Frontal cortex (tissue), 4 donors: Measurements from ENCODE around the gene NMNAT1. TPM values are rescaled to one million over a fixed set of nuclear protein-coding genes. Genes with fewer than 3 reads are reported as not detected.
"Not testable (repeated sequence)": the region's sequence is repeated elsewhere in the genome, so short reads cannot be mapped to it uniquely, and the experiment has no call there.

Experiments
- DNase-seq, 2 donors: peaks; one replicate each; pipeline ENCODE4 v3.0.0; 2012; ENCODE audit warnings: low spot score in 2 of 2
- FAIRE-seq: peaks from 2 replicates; lab custom pipeline; 2012; peaks lifted over from hg19 to GRCh38; lab: Jason Lieb, UNC
- total RNA-seq: library from RNA; depleted of rRNA; stranded (reverse); fragments of >200 nt; gene quantifications from one replicate; pipeline ENCODE4 v1.2.3, GENCODE V29; 2014
- donor health status: control.
- donor health status: control.
- donor health status: control.

Gene NMNAT1
- total RNA-seq, 1 donor from 2014 or later: 9.0 TPM

DNA sequence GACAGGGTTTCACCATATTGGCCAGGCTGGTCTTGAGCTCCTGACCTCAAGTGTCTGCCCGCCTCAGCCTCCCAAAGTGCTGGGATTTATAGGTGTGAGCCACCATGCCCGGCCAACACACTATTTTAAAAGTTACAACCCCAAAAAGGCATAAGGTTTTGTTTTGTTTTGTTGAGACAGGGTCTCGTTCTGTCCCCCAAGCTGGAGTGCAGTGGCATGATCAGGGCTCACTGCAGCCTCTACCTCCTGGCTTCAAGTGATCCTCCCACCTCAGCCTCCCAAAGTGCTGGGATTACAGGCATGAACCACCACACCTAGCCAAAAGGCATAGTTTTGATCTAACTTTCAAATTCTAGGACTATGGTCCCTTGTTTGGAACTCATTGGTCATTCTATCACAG, 25.8 kb upstream of the NMNAT1 start:
- not testable (repeated sequence) for DNase-seq, FAIRE-seq

DNA sequence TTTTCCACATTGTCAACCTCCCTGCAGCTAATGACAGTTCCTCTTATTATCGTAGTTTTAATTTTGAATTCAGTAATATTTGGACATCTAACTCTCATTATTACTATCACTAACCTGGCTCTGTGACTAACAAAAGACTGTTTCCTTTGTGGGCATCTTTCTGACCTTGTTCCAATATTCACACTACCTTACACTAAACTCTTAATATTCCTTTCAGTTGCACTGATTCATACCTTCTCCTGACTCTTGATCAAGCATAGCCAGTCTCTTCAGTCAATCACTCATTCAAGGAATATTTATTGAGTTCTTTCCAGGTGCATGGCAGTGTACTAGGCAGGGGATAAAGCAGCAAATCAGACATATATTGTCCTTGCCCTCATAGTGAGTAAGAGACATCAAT, 25.4 kb upstream of the NMNAT1 start:
- DNase-seq: no peak
- no peak for FAIRE-seq

GRCh38 chr1:9920606-9921005, 22.7 kb upstream of the NMNAT1 start:
- FAIRE-seq: no peak

GRCh38 chr1:9922342-9922741, 20.9 kb upstream of the NMNAT1 start:
- DNase-seq: no peak
- no peak for FAIRE-seq

More at GRCh38 chr1:9920606-9921005, 22.7 kb upstream of the NMNAT1 start:
- no peak for DNase-seq

DNA sequence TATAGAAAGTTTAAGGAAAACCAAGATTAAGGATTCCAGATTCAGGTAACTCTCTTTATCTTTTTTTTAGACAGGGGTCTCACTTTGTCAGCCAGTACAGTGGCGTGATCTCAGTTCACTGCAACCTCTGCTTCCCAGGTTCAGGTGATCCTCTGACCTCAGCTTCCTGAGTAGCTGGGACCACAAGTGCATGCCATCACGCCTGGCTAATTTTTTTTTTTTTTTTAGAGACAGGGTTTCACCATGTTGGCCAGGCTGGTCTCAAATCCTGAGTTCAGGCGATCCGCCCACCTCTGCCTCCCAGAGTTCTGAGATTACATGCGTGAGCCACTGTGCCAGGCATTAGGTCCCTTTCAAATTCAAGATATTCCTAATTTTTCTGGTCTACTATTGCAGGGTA, 16.0 kb upstream of the NMNAT1 start:
- FAIRE-seq (no peak), DNase-seq (no peak)

DNA sequence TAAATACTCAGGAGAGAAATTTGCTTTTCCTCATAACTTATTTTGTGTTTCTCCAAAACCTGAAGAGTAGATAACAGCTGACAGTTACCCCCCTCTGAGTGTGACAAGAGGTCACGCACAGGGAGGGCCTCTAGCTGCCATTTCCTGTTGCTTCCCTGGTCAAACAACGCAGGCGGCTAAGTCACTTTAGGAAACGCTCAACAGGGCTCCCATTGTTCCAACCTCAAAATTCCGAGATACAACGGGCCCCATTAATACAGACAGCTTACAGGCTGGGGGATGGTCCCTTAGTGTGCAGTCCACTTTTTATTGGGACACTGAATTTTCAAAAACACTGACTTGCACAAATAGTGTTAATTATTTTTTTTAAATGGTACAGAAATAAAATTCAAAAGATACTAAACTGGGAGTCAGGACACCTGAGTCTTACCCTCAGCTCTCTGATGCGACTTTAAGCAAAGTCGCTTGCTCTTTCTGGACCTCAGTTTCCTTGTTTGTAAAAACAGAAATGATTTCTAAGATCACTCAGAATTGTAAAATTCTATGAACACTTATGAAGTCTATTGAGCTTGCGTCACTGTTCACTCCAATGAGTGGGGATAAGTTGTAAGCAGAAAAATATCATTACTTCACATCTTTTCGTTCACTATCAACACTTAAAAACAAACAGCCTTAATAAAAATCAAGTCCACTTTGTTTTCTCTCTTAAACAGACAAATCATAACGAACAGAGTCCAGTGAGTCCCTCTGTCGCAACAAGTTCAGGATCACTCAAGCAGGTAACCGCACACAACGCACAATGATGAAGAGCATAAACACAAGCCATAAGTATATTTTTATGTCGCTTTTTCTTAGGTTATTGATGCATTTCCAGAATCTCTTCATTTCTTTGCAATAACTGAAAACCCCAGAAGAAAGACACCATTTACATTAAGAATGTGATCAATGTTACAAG, 13.6 kb upstream of the NMNAT1 start:
- DNase-seq: peak; percentile 44
- no peak for FAIRE-seq

GRCh38 chr1:9942399-9942938, 806 bp upstream of the NMNAT1 start:
- no peak for FAIRE-seq
- peak; percentile 26 to 37 for DNase-seq

DNA sequence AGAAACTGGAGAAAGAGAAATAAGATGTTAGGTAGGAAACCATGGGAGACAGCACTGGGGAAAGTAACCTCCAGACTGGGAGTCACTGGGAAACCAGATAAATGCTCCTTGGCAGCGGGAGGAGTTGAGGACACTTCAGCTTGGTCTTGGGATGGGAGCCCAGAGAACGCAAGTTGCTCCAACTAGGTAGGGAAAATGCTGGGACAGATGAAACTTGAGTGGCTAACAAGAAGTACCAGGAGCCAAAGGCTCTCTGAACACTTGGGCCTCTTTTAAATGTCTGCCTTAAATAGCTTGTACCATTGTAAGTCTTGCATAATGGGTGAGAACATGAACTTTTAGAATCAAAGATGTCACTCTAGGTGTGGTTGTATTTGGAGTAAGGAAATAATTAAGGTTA, 3.0 kb downstream of the NMNAT1 start:
- no peak for DNase-seq
- no peak for FAIRE-seq

DNA sequence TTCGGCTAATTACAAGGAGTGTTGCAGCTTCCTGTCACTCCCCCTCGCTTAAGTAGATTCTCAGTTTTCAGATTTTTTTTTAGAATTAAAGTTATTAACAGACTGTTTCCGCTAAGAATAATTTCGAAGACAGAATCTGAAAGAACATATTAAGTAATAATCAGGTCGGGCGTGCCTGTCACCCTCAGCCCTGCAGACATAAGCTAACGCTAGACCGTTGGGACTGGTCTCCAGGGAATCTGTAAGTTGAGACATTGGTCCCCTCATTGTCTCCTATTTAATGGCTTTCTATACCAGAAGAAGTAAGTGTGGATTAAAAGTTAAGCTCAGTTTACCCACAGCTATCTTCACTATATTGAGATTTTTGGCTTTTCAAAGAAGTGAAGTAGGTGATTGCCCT, 14.5 kb downstream of the NMNAT1 start:
- no peak for DNase-seq

GRCh38 chr1:9960011-9960410, 16.7 kb downstream of the NMNAT1 start:
- DNase-seq (no peak), FAIRE-seq (no peak)

More for the DNA sequence above, 14.5 kb downstream of the NMNAT1 start:
- no peak for FAIRE-seq

DNA sequence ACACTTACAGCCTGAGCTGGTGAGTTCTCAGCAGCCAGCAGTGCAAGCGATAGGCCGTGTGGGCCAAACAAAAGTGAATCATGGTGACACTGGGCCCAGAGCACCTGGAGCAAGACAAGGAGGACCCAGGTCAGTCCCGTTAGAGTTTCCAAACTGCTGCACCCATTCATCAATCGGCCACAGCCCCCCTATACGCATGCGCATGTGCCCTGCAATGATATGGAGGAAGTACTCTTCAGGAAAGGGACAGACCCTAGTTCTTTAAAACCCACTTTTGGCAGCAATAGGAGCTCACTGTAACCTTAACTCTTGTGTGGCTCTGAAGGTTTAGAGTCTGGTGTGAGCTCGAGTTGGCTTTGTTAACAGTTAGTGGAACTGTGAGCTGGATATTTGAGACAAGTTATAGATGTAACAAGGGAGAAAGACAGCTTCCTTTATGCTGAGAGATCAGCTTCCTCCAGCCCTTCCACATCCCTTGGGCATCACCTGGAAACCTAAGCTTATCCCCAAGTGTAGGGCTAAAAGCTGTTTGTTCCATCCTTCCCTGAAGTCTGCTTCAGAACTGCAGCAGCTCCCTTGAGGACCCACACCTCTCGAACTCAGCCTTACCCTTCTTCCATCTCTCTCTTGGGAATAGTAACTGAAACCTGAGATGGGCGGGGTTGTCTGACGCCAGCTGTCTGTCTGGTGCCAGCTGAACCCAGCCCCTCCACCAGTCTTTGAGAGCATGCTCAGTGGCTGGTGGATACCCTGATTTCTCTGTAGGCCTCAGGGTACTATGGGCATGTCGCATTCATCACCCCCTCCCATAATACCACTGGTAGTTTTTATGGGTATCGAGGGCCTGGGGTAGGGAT, 17.7 kb downstream of the NMNAT1 start:
- no peak for FAIRE-seq
- DNase-seq: no peak

DNA sequence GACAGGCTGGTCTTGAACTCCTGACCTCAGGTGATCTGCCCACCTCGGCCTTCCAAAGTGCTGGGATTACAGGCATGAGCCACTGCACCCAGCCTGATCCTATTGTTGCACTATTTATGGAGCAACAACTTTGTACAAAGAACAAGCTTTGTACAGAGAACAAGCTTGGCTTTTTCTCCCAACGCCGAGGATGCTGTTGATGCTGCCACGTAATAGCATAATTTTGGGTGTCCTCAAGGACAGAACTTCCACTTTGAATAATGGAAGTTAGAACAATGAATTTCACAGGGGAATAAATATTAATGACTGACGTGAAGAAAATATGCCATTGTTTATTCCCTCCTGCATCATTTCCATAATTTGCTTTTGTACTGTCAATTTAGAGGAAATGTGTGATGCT, 41.0 kb downstream of the NMNAT1 start:
- no peak for DNase-seq
- FAIRE-seq: no peak

DNA sequence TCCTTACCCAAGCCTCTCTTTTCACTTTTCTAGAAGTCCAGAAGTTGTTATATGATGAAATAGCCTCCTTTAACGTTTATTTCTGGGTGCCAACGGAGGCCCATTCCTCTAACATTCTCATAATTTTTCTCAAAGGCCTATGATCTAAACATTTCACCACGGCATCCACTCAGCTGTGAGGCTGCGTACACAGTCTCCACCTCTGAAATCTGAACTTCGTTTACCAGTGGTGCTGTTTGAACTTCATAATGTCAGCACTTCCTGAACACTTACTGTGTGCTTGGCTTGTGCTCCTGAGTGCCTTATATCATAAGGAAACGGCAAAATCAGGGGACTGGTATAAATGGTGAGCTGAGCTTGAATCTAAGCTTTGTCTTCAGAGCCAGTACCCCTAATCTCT, 41.7 kb downstream of the NMNAT1 start:
- DNase-seq (no peak), FAIRE-seq (no peak)

DNA sequence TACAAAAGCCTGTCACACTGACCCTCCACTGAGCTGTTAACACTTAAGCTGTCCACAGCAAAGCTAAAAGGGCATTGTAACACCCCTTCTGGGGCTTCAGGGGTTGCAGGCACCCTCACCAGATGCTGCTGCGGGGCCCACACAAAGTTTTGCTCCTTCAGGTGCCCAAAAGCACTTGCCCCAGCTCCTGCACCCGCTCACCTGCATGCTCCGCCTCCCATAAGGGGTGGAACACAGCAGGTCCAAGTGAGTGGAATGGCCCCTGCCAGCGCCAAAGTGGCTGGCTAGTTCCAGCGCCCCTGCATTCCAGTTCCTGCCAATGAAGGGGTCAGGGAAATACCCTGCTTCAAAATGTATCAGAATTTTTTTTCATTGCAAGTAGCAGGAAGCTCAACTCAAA, 46.5 kb downstream of the NMNAT1 start:
- DNase-seq (no peak), FAIRE-seq (no peak)

GRCh38 chr1:9990944-9991343, 47.7 kb downstream of the NMNAT1 start:
- DNase-seq (no peak), FAIRE-seq (no peak)

- FAIRE-seq (no peak), DNase-seq (no peak)
These were observed 49.6 kb downstream of the NMNAT1 start for GRCh38 chr1:9992910-9993309.

DNA sequence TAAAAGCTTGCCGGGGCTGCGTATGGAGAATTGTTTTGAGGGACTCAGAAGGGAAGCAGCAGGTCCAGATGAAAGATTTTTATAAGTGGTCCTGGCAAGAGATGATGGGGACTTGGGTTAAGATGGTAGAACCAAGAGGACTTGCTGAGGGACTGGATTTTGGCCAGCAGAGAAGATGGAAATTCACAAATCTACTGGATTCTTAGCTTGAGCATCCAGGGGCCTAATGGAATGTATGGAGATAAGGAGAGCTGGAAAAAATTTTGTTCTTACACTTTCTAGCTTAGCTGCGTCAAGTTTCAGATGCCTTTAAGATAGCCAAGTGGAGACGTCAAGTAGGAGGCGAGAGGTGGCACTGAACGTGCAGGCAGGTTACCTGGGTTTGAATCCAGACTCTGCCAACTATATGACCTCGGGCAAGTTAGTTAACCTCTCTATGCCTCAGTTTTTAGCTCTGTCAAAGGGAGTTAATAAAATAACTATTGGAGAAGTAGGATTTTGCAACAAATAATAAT, 50.3 kb downstream of the NMNAT1 start:
- DNase-seq (no peak), FAIRE-seq (no peak)

- DNase-seq (peak; percentile 40 to 50), FAIRE-seq (no peak)
These were observed 53.6 kb downstream of the NMNAT1 start, which contains the start of gene RBP7 for GRCh38 chr1:9996624-9997582. RBP7 (plus strand) TSS chr1:9997228; CDS start chr1:9997259, 31 bp downstream.
